B cell (primary cell): ENCODE measurements around the gene NET1. TPM values are rescaled to one million over a fixed set of nuclear protein-coding genes. Genes with fewer than 3 reads are reported as not detected.

ENCODE experiments used
- ATAC-seq: fragments of 200-7000 bp; cut with Tn5 transposase; one replicate; pipeline ENCODE4 v1.10.0; 2021; ENCODE audit warnings: low read depth, mild to moderate bottlenecking, moderate number of reproducible peaks, moderate library complexity
- CTCF ChIA-PET: fragments of 350-600 bp; sonication (Branson Sonifier 250); formaldehyde crosslinking; loops from one replicate; lab custom pipeline; 2021; ENCODE audit warnings: antibody characterized with exemption, inconsistent platforms; lab: Charles Lee
- POLR2A ChIA-PET: fragments of 350-600 bp; sonication (Branson Sonifier 250); formaldehyde crosslinking; loops from one replicate; lab custom pipeline; 2021; ENCODE audit warnings: antibody characterized with exemption; lab: Charles Lee
- DNase-seq: peaks from one replicate; pipeline ENCODE4 v3.0.0; 2013
- H2AFZ ChIP-seq: 2 replicates; pipeline ENCODE4 v1.6.1; 2012; ENCODE audit warnings: mild to moderate bottlenecking, low read depth, low read length; ENCODE audit not compliant: insufficient read depth, poor library complexity, severe bottlenecking
- H3K27ac ChIP-seq, 2 donors: 1 replicate in 1 of 2; 2 replicates in 1 of 2; pipeline ENCODE4 v1.5.1; 2012 to 2013; ENCODE audit warnings: low read length in 2 of 2, mild to moderate bottlenecking in 2 of 2, moderate library complexity in 1 of 2
- H3K27me3 ChIP-seq, 4 experiments: fragments of 200-600 bp in 1 of 4; sonication (generic) in 1 of 4; replicated peaks in 1 of 4; 1 replicate in 2 of 4; 2 replicates in 2 of 4; pipeline versions ENCODE4 v1.6.1 to v1.7.0; 2013 to 2016; ENCODE audit warnings: low read length in 3 of 4, mild to moderate bottlenecking in 2 of 4, mixed read lengths in 1 of 4, moderate library complexity in 1 of 4; ENCODE audit not compliant: insufficient read depth in 4 of 4, control insufficient read depth in 3 of 4; ENCODE audit errors: control extremely low read depth in 1 of 4
- H3K36me3 ChIP-seq, 2 experiments: replicated peaks in 1 of 2; 1 replicate in 1 of 2; 2 replicates in 1 of 2; pipeline versions ENCODE4 v1.6.1 to v1.7.1; 2013; ENCODE audit warnings: low read length in 1 of 2; ENCODE audit not compliant: insufficient read depth in 2 of 2, control insufficient read depth in 1 of 2; ENCODE audit errors: control extremely low read depth in 1 of 2, extremely low read depth in 1 of 2
- H3K4me1 ChIP-seq, 2 donors: fragments of 200-600 bp in 1 of 2; sonication (generic) in 1 of 2; 1 replicate in 1 of 2; 2 replicates in 1 of 2; pipeline versions ENCODE4 v1.5.1 to v1.6.1; 2013 to 2017; ENCODE audit warnings: low read length in 2 of 2; ENCODE audit not compliant: control insufficient read depth in 2 of 2, insufficient read depth in 2 of 2
- H3K4me2 ChIP-seq: replicated peaks from 2 replicates; pipeline ENCODE3; 2012; ENCODE audit warnings: mild to moderate bottlenecking, low read depth, low read length; ENCODE audit not compliant: poor library complexity, severe bottlenecking
- H3K4me3 ChIP-seq, 5 experiments: fragments of 200-600 bp in 1 of 5; sonication (generic) in 1 of 5; 1 replicate in 3 of 5; 2 replicates in 2 of 5; pipeline versions ENCODE4 v1.5.1 to v1.7.0; 2011 to 2016; ENCODE audit warnings: low read length in 4 of 5, mild to moderate bottlenecking in 4 of 5, low read depth in 2 of 5, control low read depth in 1 of 5, moderate library complexity in 1 of 5; ENCODE audit not compliant: insufficient read depth in 1 of 5; ENCODE audit errors: control extremely low read depth in 1 of 5, extremely low read depth in 1 of 5
- H3K79me2 ChIP-seq: fragments of 200-600 bp; sonication (generic); one replicate; pipeline ENCODE4 v1.6.0; 2016; ENCODE audit warnings: low read length; ENCODE audit not compliant: control insufficient read depth, insufficient read depth
- H3K9ac ChIP-seq: fragments of 200-600 bp; sonication (generic); 2 replicates; pipeline ENCODE4 v1.6.1; 2017; ENCODE audit warnings: mild to moderate bottlenecking, low read length, moderate library complexity
- H3K9me3 ChIP-seq, 3 donors: one replicate each; pipeline versions ENCODE4 v1.6.1 to v1.7.1; 2013; ENCODE audit warnings: low read length in 2 of 3; ENCODE audit not compliant: control insufficient read depth in 2 of 3, insufficient read depth in 1 of 3; ENCODE audit errors: control extremely low read depth in 1 of 3
- H4K20me1 ChIP-seq: 2 replicates; pipeline ENCODE4 v1.6.0; 2012; ENCODE audit warnings: mild to moderate bottlenecking, low read length; ENCODE audit not compliant: insufficient read depth, control insufficient read depth, poor library complexity, severe bottlenecking
- H3K27ac Mint-ChIP-seq: one replicate; pipeline ENCODE4 v1.8.0; 2021; ENCODE audit warnings: mixed read lengths
- H3K27me3 Mint-ChIP-seq: one replicate; pipeline ENCODE4 v1.8.0; 2021; ENCODE audit warnings: mixed read lengths
- H3K4me1 Mint-ChIP-seq: one replicate; pipeline ENCODE4 v1.8.0; 2021; ENCODE audit warnings: mixed read lengths
- H3K4me3 Mint-ChIP-seq: one replicate; pipeline ENCODE4 v1.8.0; 2021; ENCODE audit warnings: mixed read lengths
- H3K9me3 Mint-ChIP-seq: one replicate; pipeline ENCODE4 v1.8.0; 2022; ENCODE audit warnings: mixed read lengths; ENCODE audit not compliant: insufficient read depth
- EZH2 ChIP-seq: IDR thresholded peaks from 2 replicates; pipeline ENCODE4 v1.6.1; 2012; ENCODE audit warnings: borderline replicate concordance, low read depth, mild to moderate bottlenecking, moderate library complexity, low read length; ENCODE audit not compliant: insufficient read depth, poor library complexity, severe bottlenecking
- WGBS: methylation state at CpG from one replicate; pipeline ENCODE4 v1.1.5; 2013; ENCODE audit warnings: missing lambda C conversion rate; ENCODE audit not compliant: insufficient coverage; 5-methylcytosine and 5-hydroxymethylcytosine counted together
- intact Hi-C: fragments of 100-400 bp; cut with micrococcal nuclease; formaldehyde crosslinking; loops from one replicate; pipeline ENCODE4 v1.10.0; 2022
- polyA plus RNA-seq: library from polyadenylated mRNA; depleted of rRNA; stranded (reverse); fragments of >200 nt; gene quantifications from 2 replicates; pipeline ENCODE4 v1.2.3, GENCODE V29; 2012
- total RNA-seq, 2 donors: library from RNA; stranded (reverse); fragments of 120-200 nt in 1 of 2; gene quantifications; 1 replicate in 1 of 2; 2 replicates in 1 of 2; pipeline versions ENCODE4 v1.2.3 to v1.2.4, GENCODE V29; 2013 to 2022
- TF ChIP-seq, protein P1 (sequence below): fragments of 200-600 bp; IDR thresholded peaks from one replicate; pipeline ENCODE4 v1.8.0; 2022; ENCODE audit warnings: antibody characterized with exemption, mild to moderate bottlenecking

The NET1 gene
- total and polyA plus RNA-seq, 2 donors (not counting 1 experiment from before 2014, with no cell fraction given), result 3.5 to 6.4 TPM

- Histone ChIP-seq H3K4me2 (no peak overlapping the region), H4K20me1 (no peaks in the 10 kb centered on the region)
- POLR2A ChIA-PET, result no interaction called here
Observed at GRCh38 chr10:5460468-5461202, 48.3 kb downstream of the NET1 start.

DNA sequence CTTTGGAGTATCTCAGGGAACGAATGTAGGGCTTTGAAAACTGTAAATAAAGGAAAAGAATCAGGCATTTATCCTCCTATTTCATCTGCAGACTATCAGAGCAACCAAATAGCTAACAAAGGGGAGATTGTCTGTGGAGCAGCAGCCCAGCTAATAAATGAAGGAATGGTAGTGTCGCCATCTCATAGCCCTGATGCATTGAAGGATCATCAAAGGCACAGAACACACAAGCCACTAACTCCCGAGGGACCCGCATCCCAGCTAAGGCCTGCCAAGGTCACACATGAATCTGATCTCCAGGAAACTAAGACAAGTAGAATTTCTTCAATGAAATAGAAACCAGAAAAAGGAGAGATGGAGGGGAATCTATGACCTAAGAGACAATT, 48.8 kb downstream of the NET1 start:
- H3K27ac Mint-ChIP-seq, result no peak overlapping the region
- no peaks in the 10 kb centered on the region for H3K79me2 ChIP-seq

More at GRCh38 chr10:5460468-5461202, 48.3 kb downstream of the NET1 start:
- Histone ChIP-seq H3K9me3 (no peaks in the 10 kb centered on the region), H3K9ac (no peak overlapping the region), H3K36me3 (peaks cover 0 to 4% of the 10 kb centered on the region in 2 experiments), H3K4me3 (no peak overlapping the region), H3K4me1 (peaks cover 7 to 9% of the 10 kb centered on the region in 2 donors), H2AFZ (no peak overlapping the region), H3K79me2 (no peaks in the 10 kb centered on the region), H3K27ac (no peak overlapping the region), H3K27me3 (no peaks in the 10 kb centered on the region)
- H3K4me1 Mint-ChIP-seq, result peaks cover 15% of the 10 kb centered on the region
- ATAC-seq, result no peak
- no peaks in the 10 kb centered on the region for H3K9me3 Mint-ChIP-seq
- no peaks in the 10 kb centered on the region for H3K27me3 Mint-ChIP-seq
- no peak overlapping the region for H3K27ac Mint-ChIP-seq
- CTCF ChIA-PET, result interaction anchor here (1.6 to 2.7 kb wide), 2 partner anchors 163 to 169 kb away, joined by 7 to 10 read pairs; no protein-coding TSS in a partner anchor
- TF ChIP-seq, protein P1, sequence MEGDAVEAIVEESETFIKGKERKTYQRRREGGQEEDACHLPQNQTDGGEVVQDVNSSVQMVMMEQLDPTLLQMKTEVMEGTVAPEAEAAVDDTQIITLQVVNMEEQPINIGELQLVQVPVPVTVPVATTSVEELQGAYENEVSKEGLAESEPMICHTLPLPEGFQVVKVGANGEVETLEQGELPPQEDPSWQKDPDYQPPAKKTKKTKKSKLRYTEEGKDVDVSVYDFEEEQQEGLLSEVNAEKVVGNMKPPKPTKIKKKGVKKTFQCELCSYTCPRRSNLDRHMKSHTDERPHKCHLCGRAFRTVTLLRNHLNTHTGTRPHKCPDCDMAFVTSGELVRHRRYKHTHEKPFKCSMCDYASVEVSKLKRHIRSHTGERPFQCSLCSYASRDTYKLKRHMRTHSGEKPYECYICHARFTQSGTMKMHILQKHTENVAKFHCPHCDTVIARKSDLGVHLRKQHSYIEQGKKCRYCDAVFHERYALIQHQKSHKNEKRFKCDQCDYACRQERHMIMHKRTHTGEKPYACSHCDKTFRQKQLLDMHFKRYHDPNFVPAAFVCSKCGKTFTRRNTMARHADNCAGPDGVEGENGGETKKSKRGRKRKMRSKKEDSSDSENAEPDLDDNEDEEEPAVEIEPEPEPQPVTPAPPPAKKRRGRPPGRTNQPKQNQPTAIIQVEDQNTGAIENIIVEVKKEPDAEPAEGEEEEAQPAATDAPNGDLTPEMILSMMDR, result no peak
- no peak for TF ChIP-seq EZH2
- no peak overlapping the region for H3K4me3 Mint-ChIP-seq
- intact Hi-C loops, result no loop called here
- 85% methylated on average over 8 of the region's 14 CpGs for WGBS
- DNase-seq, result no peak

More for the DNA sequence above, 48.8 kb downstream of the NET1 start:
- no CpG with 5 or more reads among the region's 4 CpGs for WGBS
- H3K27me3 ChIP-seq, result no peaks in the 10 kb centered on the region
- no peak for TF ChIP-seq EZH2
- TF ChIP-seq, protein P1, result no peak
- Mint-ChIP-seq H3K4me1 (peaks cover 15% of the 10 kb centered on the region), H3K4me3 (no peak overlapping the region), H3K27me3 (no peaks in the 10 kb centered on the region), H3K9me3 (no peaks in the 10 kb centered on the region)
- no peak overlapping the region for H3K4me3 ChIP-seq
- no peak overlapping the region for H3K27ac ChIP-seq
- ChIA-PET POLR2A (no interaction called here), CTCF (interaction anchor here (1.6 to 2.7 kb wide), 2 partner anchors 162 to 169 kb away, joined by 7 to 10 read pairs; no protein-coding TSS in a partner anchor)
- H3K36me3 ChIP-seq, result peaks cover 0 to 4% of the 10 kb centered on the region in 2 experiments
- no peak overlapping the region for H2AFZ ChIP-seq
- H3K9ac ChIP-seq, result no peak overlapping the region
- DNase-seq (no peak), ATAC-seq (no peak)
- no peaks in the 10 kb centered on the region for H4K20me1 ChIP-seq
- peaks cover 7 to 9% of the 10 kb centered on the region in 2 donors for H3K4me1 ChIP-seq
- intact Hi-C loops, result no loop called here
- H3K4me2 ChIP-seq, result no peak overlapping the region
- H3K9me3 ChIP-seq, result no peaks in the 10 kb centered on the region
